Measurements from ENCODE around the gene TRIO. TPM values are rescaled to one million over a fixed set of nuclear protein-coding genes. Genes with fewer than 3 reads are reported as not detected.

TRIO gene
- total RNA-seq, 1 experiment from 2014 or later, result 211 TPM

DNA sequence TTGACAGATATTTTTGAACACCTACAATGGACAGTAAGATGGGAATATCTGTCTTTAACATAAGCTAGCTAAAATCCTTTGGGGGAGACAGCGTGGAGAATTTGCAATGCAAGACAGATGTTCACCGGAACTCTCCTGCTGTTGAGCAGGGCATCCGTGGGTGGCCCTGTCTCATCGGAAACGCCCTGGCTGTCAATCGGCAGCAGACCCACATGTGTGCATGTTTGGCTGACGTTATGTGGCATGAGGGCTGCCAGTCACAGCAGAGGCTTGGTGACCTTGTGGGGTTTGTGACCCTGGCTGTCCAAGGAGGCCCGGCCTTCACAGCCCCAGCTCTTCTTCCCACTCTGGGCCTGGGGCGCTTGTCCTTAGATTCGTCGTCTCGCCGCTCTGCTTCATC lies 308.7 kb downstream of the TRIO start:
- Histone ChIP-seq H3K9ac (ENCODE audit: low read length) (no peak overlapping the region), H3K27ac (ENCODE audit: low read length) (no peak overlapping the region), H3K9me2 (replicated peaks; ENCODE audit: low read length) (no peaks in the 10 kb centered on the region), H3K79me2 (ENCODE audit: low read length) (peaks cover 59% of the 10 kb centered on the region), H3K36me3 (ENCODE audit: low read depth, low read length) (peaks cover 51% of the 10 kb centered on the region), H3K9me3 (ENCODE audit: low read length) (no peaks in the 10 kb centered on the region), H2AFZ (ENCODE audit: low read length) (no peak overlapping the region), H3K4me1 (ENCODE audit: insufficient read depth, low read length) (peaks cover 19% of the 10 kb centered on the region), H3K4me2 (ENCODE audit: low read length) (no peak overlapping the region), H4K20me1 (ENCODE audit: low read length) (no peaks in the 10 kb centered on the region), H3F3A (ENCODE audit: low read length, unreplicated experiment) (no peaks in the 10 kb centered on the region), H3K4me3 (ENCODE audit: low read length) (no peak overlapping the region), H3K27me3 (ENCODE audit: low read length) (no peaks in the 10 kb centered on the region)
- CTCF ChIA-PET, result no interaction called here
- ATAC-seq (no peak), DNase-seq (no peak)
- TF ChIP-seq, protein P1, sequence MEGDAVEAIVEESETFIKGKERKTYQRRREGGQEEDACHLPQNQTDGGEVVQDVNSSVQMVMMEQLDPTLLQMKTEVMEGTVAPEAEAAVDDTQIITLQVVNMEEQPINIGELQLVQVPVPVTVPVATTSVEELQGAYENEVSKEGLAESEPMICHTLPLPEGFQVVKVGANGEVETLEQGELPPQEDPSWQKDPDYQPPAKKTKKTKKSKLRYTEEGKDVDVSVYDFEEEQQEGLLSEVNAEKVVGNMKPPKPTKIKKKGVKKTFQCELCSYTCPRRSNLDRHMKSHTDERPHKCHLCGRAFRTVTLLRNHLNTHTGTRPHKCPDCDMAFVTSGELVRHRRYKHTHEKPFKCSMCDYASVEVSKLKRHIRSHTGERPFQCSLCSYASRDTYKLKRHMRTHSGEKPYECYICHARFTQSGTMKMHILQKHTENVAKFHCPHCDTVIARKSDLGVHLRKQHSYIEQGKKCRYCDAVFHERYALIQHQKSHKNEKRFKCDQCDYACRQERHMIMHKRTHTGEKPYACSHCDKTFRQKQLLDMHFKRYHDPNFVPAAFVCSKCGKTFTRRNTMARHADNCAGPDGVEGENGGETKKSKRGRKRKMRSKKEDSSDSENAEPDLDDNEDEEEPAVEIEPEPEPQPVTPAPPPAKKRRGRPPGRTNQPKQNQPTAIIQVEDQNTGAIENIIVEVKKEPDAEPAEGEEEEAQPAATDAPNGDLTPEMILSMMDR (conservative IDR thresholded peaks at IDR 0.05; ENCODE audit: low read depth, low read length), result no peak
- no peak for TF ChIP-seq EZH2phosphoT487 (IDR thresholded peaks at IDR 0.05; ENCODE audit: borderline replicate concordance, low read length)
- TF ChIP-seq EZH2 (IDR thresholded peaks at IDR 0.05; ENCODE audit: low read length, unreplicated experiment), result no peak
- intact Hi-C loops (cut with micrococcal nuclease), result no loop called here
- BruUV-seq (replicated peaks), result no TSS peak
- POLR2A ChIA-PET (ENCODE audit: unreplicated experiment), result no interaction called here

DNA sequence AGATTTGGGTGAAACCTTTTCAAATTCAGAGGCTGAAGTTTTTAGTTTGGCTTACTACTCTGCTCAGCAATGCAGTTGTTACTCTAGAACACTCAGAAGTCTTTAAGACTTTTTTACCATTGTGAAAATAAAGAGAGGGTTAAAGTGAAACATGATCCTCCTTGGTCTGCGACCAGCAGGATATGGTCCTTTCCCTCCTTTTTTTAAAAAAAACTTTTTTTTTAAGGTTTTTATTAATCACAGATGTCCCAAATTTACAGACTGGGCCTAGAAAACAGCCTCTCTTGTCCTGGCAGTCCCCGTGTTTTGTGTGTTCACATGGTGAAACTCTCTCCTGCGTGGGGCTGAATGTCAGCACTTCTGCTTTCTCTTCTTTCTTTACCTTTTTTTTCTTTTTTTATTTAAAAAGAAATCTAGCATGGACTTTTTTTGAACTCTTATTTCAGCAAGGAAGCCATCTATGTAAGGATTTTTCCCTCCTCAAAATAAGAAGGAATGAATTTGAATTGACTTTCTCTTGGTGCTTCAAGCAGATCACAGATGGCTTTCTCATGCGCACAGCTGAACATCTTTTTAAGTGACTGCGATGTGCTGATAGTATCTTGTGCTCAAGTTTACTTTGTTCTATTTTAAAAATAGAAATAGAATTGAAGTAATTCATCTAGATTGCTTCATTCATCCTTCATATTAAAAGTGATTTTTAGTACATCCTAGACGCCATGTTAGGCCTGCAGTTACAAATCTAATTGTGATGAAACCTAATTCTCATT lies 309.7 kb downstream of the TRIO start:
- Histone ChIP-seq H3K79me2 (ENCODE audit: low read length) (peaks cover 54% of the 10 kb centered on the region), H3K9me3 (ENCODE audit: low read length) (no peaks in the 10 kb centered on the region), H4K20me1 (ENCODE audit: low read length) (no peaks in the 10 kb centered on the region), H3K9me2 (replicated peaks; ENCODE audit: low read length) (no peaks in the 10 kb centered on the region), H3K27me3 (ENCODE audit: low read length) (no peaks in the 10 kb centered on the region), H3K4me1 (ENCODE audit: insufficient read depth, low read length) (peaks cover 16% of the 10 kb centered on the region), H3K27ac (ENCODE audit: low read length) (no peak overlapping the region), H2AFZ (ENCODE audit: low read length) (no peak overlapping the region), H3K36me3 (ENCODE audit: low read depth, low read length) (peaks cover 52% of the 10 kb centered on the region), H3K9ac (ENCODE audit: low read length) (no peak overlapping the region), H3K4me2 (ENCODE audit: low read length) (no peak overlapping the region), H3K4me3 (ENCODE audit: low read length) (no peak overlapping the region), H3F3A (ENCODE audit: low read length, unreplicated experiment) (no peaks in the 10 kb centered on the region)
- ChIA-PET POLR2A (ENCODE audit: unreplicated experiment) (no interaction called here), CTCF (no interaction called here)
- TF ChIP-seq, protein P1 (conservative IDR thresholded peaks at IDR 0.05; ENCODE audit: low read depth, low read length), result no peak
- intact Hi-C loops (cut with micrococcal nuclease), result no loop called here
- no TSS peak for BruUV-seq (replicated peaks)
- ATAC-seq, result no peak
- DNase-seq, result no peak

DNA sequence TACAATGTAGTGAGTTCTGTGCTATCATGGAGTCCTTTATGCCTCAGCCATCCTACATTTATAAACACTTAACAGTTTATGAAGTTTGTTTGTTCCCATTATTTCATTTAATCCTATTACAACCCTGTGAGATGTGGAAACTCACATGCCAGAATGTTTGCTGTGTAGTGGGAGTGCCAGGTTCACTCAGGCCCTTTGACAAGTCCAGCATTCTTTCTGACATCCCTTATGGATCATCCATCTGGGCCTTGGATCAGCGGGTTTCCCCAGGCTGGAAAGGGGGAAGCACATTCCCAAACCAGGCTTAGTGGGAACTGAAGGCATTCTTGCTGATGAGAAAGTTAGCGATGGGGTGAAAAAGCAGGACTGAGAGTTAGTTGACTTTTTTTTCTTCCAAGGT lies 310.3 kb downstream of the TRIO start:
- no peaks in the 10 kb centered on the region for H3K27me3 ChIP-seq (ENCODE audit: low read length)
- H2AFZ ChIP-seq (ENCODE audit: low read length), result no peak overlapping the region
- no peak for ATAC-seq
- peaks cover 10% of the 10 kb centered on the region for H3K4me1 ChIP-seq (ENCODE audit: insufficient read depth, low read length)
- H4K20me1 ChIP-seq (ENCODE audit: low read length), result no peaks in the 10 kb centered on the region
- H3K9ac ChIP-seq (ENCODE audit: low read length), result no peak overlapping the region
- no peak for TF ChIP-seq EZH2phosphoT487 (IDR thresholded peaks at IDR 0.05; ENCODE audit: borderline replicate concordance, low read length)
- TF ChIP-seq, protein P1 (conservative IDR thresholded peaks at IDR 0.05; ENCODE audit: low read depth, low read length), result no peak
- TF ChIP-seq EZH2 (IDR thresholded peaks at IDR 0.05; ENCODE audit: low read length, unreplicated experiment), result no peak
- H3K9me3 ChIP-seq (ENCODE audit: low read length), result no peaks in the 10 kb centered on the region
- ChIA-PET CTCF (no interaction called here), POLR2A (ENCODE audit: unreplicated experiment) (no interaction called here)
- peaks cover 50% of the 10 kb centered on the region for H3K36me3 ChIP-seq (ENCODE audit: low read depth, low read length)
- H3K4me3 ChIP-seq (ENCODE audit: low read length), result no peak overlapping the region
- H3K9me2 ChIP-seq (replicated peaks; ENCODE audit: low read length), result no peaks in the 10 kb centered on the region
- DNase-seq, result no peak
- no TSS peak for BruUV-seq (replicated peaks)
- intact Hi-C loops (cut with micrococcal nuclease), result no loop called here
- no peak overlapping the region for H3K27ac ChIP-seq (ENCODE audit: low read length)
- no peak overlapping the region for H3K4me2 ChIP-seq (ENCODE audit: low read length)
- H3F3A ChIP-seq (ENCODE audit: low read length, unreplicated experiment), result no peaks in the 10 kb centered on the region
- peaks cover 53% of the 10 kb centered on the region for H3K79me2 ChIP-seq (ENCODE audit: low read length)
